HEK293 (cell line): ENCODE data around the gene SMAD7.

ENCODE experiments used
- GLI4 ChIP-seq: fragments of 450-650 bp; formaldehyde crosslinking; IDR thresholded peaks from 2 replicates; pipeline ENCODE4 v1.5.1; 2016; ENCODE audit warnings: missing biosample characterization, missing genetic modification characterization
- KLF16 ChIP-seq: fragments of 450-650 bp; formaldehyde crosslinking; IDR thresholded peaks from 2 replicates; pipeline ENCODE4 v1.5.1; 2017; ENCODE audit warnings: missing biosample characterization, missing genetic modification characterization
- MEIS1 ChIP-seq: sonication (generic); formaldehyde crosslinking; IDR thresholded peaks from 2 replicates; pipeline ENCODE4 v1.8.1; 2022; ENCODE audit warnings: missing genetic modification reagents, mild to moderate bottlenecking, borderline replicate concordance
- SALL2 ChIP-seq: fragments of 450-650 bp; formaldehyde crosslinking; IDR thresholded peaks from 2 replicates; pipeline ENCODE4 v1.5.0; 2017; ENCODE audit warnings: missing biosample characterization, mild to moderate bottlenecking, missing genetic modification characterization, borderline replicate concordance
- TRIM28 ChIP-seq: IDR thresholded peaks from 2 replicates; pipeline ENCODE4 v1.6.1; 2011; ENCODE audit warnings: low read length, control low read depth, borderline replicate concordance
- YY2 ChIP-seq: fragments of 450-650 bp; formaldehyde crosslinking; IDR thresholded peaks from 2 replicates; pipeline ENCODE4 v1.5.1; 2016; ENCODE audit warnings: missing biosample characterization, missing genetic modification characterization
- ZBTB8A ChIP-seq: fragments of 450-650 bp; formaldehyde crosslinking; IDR thresholded peaks from 2 replicates; pipeline ENCODE4 v1.5.1; 2016; ENCODE audit warnings: missing biosample characterization, missing genetic modification characterization
- ZNF155 ChIP-seq: fragments of 450-650 bp; formaldehyde crosslinking; IDR thresholded peaks from 2 replicates; pipeline ENCODE4 v1.5.1; 2016; ENCODE audit warnings: missing biosample characterization, missing genetic modification characterization
- ZNF202 ChIP-seq: fragments of 450-650 bp; formaldehyde crosslinking; IDR thresholded peaks from 2 replicates; pipeline ENCODE4 v1.5.1; 2016; ENCODE audit warnings: missing biosample characterization, missing genetic modification characterization, borderline replicate concordance
- ZNF23 ChIP-seq: fragments of 450-650 bp; formaldehyde crosslinking; IDR thresholded peaks from 2 replicates; pipeline ENCODE4 v1.5.1; 2016; ENCODE audit warnings: missing biosample characterization, missing genetic modification characterization, borderline replicate concordance
- ZNF266 ChIP-seq: fragments of 450-650 bp; formaldehyde crosslinking; IDR thresholded peaks from 2 replicates; pipeline ENCODE4 v1.5.1; 2016; ENCODE audit warnings: missing biosample characterization, missing genetic modification characterization, low read depth
- ZNF274 ChIP-seq, 2 experiments: fragments of 200-500 bp in 1 of 2; fragments of 450-650 bp in 1 of 2; sonication (Bioruptor generic) in 1 of 2; formaldehyde crosslinking in 1 of 2; IDR thresholded peaks; 2 replicates each; pipeline versions ENCODE4 v1.5.1 to v1.6.1; 2014 to 2016; ENCODE audit warnings: borderline replicate concordance in 1 of 2, inconsistent platforms in 1 of 2, low read length in 1 of 2, missing biosample characterization in 1 of 2, missing genetic modification characterization in 1 of 2
- ZNF404 ChIP-seq: fragments of 450-650 bp; formaldehyde crosslinking; IDR thresholded peaks from 2 replicates; pipeline ENCODE4 v1.5.1; 2017; ENCODE audit warnings: missing biosample characterization, missing genetic modification characterization
- ZNF473 ChIP-seq: fragments of 450-650 bp; formaldehyde crosslinking; IDR thresholded peaks from 2 replicates; pipeline ENCODE4 v1.5.1; 2017; ENCODE audit warnings: missing biosample characterization, missing genetic modification characterization
- ZNF555 ChIP-seq: fragments of 450-650 bp; formaldehyde crosslinking; conservative IDR thresholded peaks from 2 replicates; pipeline ENCODE4 v1.5.1; 2017; ENCODE audit warnings: missing biosample characterization, mild to moderate bottlenecking, missing genetic modification characterization, inconsistent platforms
- ZNF585B ChIP-seq: fragments of 450-650 bp; formaldehyde crosslinking; IDR thresholded peaks from 2 replicates; pipeline ENCODE4 v1.5.1; 2016; ENCODE audit warnings: missing biosample characterization, missing genetic modification characterization
- ZNF624 ChIP-seq: fragments of 450-650 bp; formaldehyde crosslinking; IDR thresholded peaks from 2 replicates; pipeline ENCODE4 v1.5.1; 2017; ENCODE audit warnings: missing biosample characterization, missing genetic modification characterization
- ZNF654 ChIP-seq: fragments of 450-650 bp; formaldehyde crosslinking; IDR thresholded peaks from 2 replicates; pipeline ENCODE4 v1.5.1; 2016; ENCODE audit warnings: low read depth, missing biosample characterization, missing genetic modification characterization
- ZNF664 ChIP-seq: fragments of 450-650 bp; formaldehyde crosslinking; IDR thresholded peaks from 2 replicates; pipeline ENCODE4 v1.5.1; 2016; ENCODE audit warnings: missing biosample characterization, missing genetic modification characterization
- ZSCAN23 ChIP-seq: fragments of 450-650 bp; formaldehyde crosslinking; IDR thresholded peaks from 2 replicates; pipeline ENCODE4 v1.5.1; 2016; ENCODE audit warnings: missing biosample characterization, missing genetic modification characterization
- TF ChIP-seq, protein P1 (sequence below): fragments of 450-650 bp; formaldehyde crosslinking; IDR thresholded peaks from 2 replicates; pipeline ENCODE4 v1.5.1; 2016; ENCODE audit warnings: missing biosample characterization, missing genetic modification characterization
- TF ChIP-seq, protein P2 (sequence below): fragments of 450-650 bp; formaldehyde crosslinking; IDR thresholded peaks from 2 replicates; pipeline ENCODE4 v1.5.1; 2016; ENCODE audit warnings: missing biosample characterization, missing genetic modification characterization, borderline replicate concordance
- TF ChIP-seq, protein P3 (sequence below): fragments of 450-650 bp; formaldehyde crosslinking; IDR thresholded peaks from 2 replicates; pipeline ENCODE4 v1.5.1; 2017; ENCODE audit warnings: missing biosample characterization, missing genetic modification characterization
- TF ChIP-seq, protein P4 (sequence below): fragments of 450-650 bp; formaldehyde crosslinking; IDR thresholded peaks from 2 replicates; pipeline ENCODE4 v1.5.0; 2017; ENCODE audit warnings: missing biosample characterization, missing genetic modification characterization, borderline replicate concordance
- TF ChIP-seq, protein P5 (sequence below): fragments of 450-650 bp; formaldehyde crosslinking; IDR thresholded peaks from 2 replicates; pipeline ENCODE4 v1.5.1; 2016; ENCODE audit warnings: missing biosample characterization, missing genetic modification characterization
- TF ChIP-seq, protein P6 (sequence below): fragments of 450-650 bp; formaldehyde crosslinking; conservative IDR thresholded peaks from 2 replicates; pipeline ENCODE4 v1.5.1; 2016; ENCODE audit warnings: low read depth, missing biosample characterization, missing genetic modification characterization
- TF ChIP-seq, protein P7 (sequence below): fragments of 450-650 bp; formaldehyde crosslinking; IDR thresholded peaks from 2 replicates; pipeline ENCODE4 v1.5.1; 2016; ENCODE audit warnings: missing biosample characterization, missing genetic modification characterization

Gene SMAD7

DNA sequence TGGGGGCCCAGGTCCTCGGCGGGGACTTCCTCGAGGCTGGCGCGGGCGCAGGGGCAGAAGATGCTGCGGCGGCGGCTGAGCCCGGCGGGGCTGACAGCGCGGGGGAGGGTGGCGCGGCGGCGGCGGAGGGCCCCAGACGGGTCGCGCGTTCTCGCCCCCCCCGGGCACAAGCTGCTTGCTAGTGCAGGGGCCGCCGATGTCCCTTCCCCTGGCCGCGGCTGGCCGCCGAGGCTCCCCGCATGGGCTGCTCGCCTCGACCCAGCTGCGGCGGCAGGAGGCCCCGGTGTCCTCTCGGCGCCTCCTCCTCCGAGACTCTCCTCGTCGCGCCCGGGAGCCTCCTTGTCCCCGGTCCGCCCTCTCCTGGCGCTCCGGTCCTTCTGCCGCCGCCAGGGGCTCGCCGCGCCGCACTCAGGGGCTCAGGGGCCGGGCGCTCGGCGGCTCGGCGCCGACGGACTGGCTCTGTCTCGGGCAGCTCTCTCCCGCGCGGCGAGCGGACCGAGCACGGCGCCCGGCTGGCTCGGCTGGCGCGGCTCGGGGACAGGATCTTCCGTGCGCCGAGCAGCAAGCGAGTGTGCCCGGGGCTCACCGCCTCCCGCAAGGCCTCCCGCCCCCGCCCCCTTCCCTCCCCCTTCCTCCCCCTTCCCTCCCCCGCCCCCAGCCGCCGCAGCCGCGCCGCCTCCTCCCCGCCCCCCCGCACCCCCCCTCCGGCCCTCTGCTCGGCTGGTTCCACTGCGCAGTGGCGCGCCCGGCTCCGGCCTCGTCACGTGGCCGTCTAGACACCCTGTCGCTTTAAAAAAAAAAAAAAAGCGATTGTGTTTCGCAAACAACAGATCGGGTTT lies 902 bp upstream of the SMAD7 start (continued):
- TF ChIP-seq, protein P1, sequence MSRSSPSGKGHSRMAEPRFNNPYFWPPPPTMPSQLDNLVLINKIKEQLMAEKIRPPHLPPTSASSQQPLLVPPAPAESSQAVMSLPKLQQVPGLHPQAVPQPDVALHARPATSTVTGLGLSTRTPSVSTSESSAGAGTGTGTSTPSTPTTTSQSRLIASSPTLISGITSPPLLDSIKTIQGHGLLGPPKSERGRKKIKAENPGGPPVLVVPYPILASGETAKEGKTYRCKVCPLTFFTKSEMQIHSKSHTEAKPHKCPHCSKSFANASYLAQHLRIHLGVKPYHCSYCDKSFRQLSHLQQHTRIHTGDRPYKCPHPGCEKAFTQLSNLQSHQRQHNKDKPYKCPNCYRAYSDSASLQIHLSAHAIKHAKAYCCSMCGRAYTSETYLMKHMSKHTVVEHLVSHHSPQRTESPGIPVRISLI, result 0 out of 2 replicates have a peak, but pooled peaks have one; percentile 4
- peak; percentile 74 for TF ChIP-seq KLF16 (tag by site-specific recombination)
- TF ChIP-seq ZNF202 (tag by site-specific recombination), result no peak
- TF ChIP-seq, protein P2, sequence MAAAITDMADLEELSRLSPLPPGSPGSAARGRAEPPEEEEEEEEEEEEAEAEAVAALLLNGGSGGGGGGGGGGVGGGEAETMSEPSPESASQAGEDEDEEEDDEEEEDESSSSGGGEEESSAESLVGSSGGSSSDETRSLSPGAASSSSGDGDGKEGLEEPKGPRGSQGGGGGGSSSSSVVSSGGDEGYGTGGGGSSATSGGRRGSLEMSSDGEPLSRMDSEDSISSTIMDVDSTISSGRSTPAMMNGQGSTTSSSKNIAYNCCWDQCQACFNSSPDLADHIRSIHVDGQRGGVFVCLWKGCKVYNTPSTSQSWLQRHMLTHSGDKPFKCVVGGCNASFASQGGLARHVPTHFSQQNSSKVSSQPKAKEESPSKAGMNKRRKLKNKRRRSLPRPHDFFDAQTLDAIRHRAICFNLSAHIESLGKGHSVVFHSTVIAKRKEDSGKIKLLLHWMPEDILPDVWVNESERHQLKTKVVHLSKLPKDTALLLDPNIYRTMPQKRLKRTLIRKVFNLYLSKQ (tag by site-specific recombination), result no peak
- TF ChIP-seq GLI4 (tag by site-specific recombination), result no peak
- TF ChIP-seq YY2, result no peak
- TF ChIP-seq ZNF266 (tag by site-specific recombination), result no peak
- no peak for TF ChIP-seq ZNF274 (IDR thresholded peaks at IDR 0.05; ENCODE audit: low read length)
- TF ChIP-seq ZNF274 (tag by site-specific recombination; IDR thresholded peaks at IDR 0.05; ENCODE audit: borderline replicate concordance), result no peak
- no peak for TF ChIP-seq TRIM28
- no peak for TF ChIP-seq ZNF585B
- TF ChIP-seq ZNF664 (tag by site-specific recombination), result no peak
- TF ChIP-seq ZNF404, result no peak
- peak; percentile 81 for TF ChIP-seq ZBTB8A
- TF ChIP-seq ZNF624 (tag by site-specific recombination), result no peak
- TF ChIP-seq ZNF155, result no peak
- TF ChIP-seq, protein P3, sequence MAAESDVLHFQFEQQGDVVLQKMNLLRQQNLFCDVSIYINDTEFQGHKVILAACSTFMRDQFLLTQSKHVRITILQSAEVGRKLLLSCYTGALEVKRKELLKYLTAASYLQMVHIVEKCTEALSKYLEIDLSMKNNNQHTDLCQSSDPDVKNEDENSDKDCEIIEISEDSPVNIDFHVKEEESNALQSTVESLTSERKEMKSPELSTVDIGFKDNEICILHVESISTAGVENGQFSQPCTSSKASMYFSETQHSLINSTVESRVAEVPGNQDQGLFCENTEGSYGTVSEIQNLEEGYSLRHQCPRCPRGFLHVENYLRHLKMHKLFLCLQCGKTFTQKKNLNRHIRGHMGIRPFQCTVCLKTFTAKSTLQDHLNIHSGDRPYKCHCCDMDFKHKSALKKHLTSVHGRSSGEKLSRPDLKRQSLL (tag by site-specific recombination), result peak; percentile 51; the same call in 1 of the 2 replicates
- TF ChIP-seq SALL2, result no peak
- no peak for TF ChIP-seq ZNF555 (tag by site-specific recombination)
- TF ChIP-seq, protein P4, sequence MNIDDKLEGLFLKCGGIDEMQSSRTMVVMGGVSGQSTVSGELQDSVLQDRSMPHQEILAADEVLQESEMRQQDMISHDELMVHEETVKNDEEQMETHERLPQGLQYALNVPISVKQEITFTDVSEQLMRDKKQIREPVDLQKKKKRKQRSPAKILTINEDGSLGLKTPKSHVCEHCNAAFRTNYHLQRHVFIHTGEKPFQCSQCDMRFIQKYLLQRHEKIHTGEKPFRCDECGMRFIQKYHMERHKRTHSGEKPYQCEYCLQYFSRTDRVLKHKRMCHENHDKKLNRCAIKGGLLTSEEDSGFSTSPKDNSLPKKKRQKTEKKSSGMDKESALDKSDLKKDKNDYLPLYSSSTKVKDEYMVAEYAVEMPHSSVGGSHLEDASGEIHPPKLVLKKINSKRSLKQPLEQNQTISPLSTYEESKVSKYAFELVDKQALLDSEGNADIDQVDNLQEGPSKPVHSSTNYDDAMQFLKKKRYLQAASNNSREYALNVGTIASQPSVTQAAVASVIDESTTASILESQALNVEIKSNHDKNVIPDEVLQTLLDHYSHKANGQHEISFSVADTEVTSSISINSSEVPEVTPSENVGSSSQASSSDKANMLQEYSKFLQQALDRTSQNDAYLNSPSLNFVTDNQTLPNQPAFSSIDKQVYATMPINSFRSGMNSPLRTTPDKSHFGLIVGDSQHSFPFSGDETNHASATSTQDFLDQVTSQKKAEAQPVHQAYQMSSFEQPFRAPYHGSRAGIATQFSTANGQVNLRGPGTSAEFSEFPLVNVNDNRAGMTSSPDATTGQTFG (tag by site-specific recombination), result no peak
- TF ChIP-seq, protein P5, sequence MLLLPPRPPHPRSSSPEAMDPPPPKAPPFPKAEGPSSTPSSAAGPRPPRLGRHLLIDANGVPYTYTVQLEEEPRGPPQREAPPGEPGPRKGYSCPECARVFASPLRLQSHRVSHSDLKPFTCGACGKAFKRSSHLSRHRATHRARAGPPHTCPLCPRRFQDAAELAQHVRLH (tag by site-specific recombination), result no peak
- TF ChIP-seq ZNF473 (tag by site-specific recombination), result no peak
- TF ChIP-seq, protein P6, sequence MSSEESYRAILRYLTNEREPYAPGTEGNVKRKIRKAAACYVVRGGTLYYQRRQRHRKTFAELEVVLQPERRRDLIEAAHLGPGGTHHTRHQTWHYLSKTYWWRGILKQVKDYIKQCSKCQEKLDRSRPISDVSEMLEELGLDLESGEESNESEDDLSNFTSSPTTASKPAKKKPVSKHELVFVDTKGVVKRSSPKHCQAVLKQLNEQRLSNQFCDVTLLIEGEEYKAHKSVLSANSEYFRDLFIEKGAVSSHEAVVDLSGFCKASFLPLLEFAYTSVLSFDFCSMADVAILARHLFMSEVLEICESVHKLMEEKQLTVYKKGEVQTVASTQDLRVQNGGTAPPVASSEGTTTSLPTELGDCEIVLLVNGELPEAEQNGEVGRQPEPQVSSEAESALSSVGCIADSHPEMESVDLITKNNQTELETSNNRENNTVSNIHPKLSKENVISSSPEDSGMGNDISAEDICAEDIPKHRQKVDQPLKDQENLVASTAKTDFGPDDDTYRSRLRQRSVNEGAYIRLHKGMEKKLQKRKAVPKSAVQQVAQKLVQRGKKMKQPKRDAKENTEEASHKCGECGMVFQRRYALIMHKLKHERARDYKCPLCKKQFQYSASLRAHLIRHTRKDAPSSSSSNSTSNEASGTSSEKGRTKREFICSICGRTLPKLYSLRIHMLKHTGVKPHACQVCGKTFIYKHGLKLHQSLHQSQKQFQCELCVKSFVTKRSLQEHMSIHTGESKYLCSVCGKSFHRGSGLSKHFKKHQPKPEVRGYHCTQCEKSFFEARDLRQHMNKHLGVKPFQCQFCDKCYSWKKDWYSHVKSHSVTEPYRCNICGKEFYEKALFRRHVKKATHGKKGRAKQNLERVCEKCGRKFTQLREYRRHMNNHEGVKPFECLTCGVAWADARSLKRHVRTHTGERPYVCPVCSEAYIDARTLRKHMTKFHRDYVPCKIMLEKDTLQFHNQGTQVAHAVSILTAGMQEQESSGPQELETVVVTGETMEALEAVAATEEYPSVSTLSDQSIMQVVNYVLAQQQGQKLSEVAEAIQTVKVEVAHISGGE (tag by site-specific recombination), result peak; percentile 26; the same call in 1 of the 2 replicates
- TF ChIP-seq ZNF654 (tag by site-specific recombination), result no peak
- TF ChIP-seq ZNF23 (tag by site-specific recombination), result no peak
- no peak for TF ChIP-seq ZSCAN23 (tag by site-specific recombination)
- TF ChIP-seq, protein P7, sequence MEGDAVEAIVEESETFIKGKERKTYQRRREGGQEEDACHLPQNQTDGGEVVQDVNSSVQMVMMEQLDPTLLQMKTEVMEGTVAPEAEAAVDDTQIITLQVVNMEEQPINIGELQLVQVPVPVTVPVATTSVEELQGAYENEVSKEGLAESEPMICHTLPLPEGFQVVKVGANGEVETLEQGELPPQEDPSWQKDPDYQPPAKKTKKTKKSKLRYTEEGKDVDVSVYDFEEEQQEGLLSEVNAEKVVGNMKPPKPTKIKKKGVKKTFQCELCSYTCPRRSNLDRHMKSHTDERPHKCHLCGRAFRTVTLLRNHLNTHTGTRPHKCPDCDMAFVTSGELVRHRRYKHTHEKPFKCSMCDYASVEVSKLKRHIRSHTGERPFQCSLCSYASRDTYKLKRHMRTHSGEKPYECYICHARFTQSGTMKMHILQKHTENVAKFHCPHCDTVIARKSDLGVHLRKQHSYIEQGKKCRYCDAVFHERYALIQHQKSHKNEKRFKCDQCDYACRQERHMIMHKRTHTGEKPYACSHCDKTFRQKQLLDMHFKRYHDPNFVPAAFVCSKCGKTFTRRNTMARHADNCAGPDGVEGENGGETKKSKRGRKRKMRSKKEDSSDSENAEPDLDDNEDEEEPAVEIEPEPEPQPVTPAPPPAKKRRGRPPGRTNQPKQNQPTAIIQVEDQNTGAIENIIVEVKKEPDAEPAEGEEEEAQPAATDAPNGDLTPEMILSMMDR (tag by site-specific recombination), result peak; percentile 63; the same call in 1 of the 2 replicates
- no peak for TF ChIP-seq MEIS1 (CRISPR knock-in tag)
